GM18508 (cell line): ENCODE data around the gene APCDD1L.
"Not testable (repeated sequence)": the region's sequence is repeated elsewhere in the genome, so short reads cannot be mapped to it uniquely, and the experiment has no call there.

Experiments
- ATAC-seq: cut with Tn5 transposase; IDR thresholded peaks from one replicate; pipeline ENCODE4 v1.9.1; 2021; ENCODE audit warnings: moderate number of reproducible peaks; ENCODE audit not compliant: insufficient read depth, unreplicated experiment

APCDD1L gene

GRCh38 chr20:58446960-58447265, 68.3 kb downstream of the APCDD1L start:
- no peak for ATAC-seq

- no peak for ATAC-seq
Observed at GRCh38 chr20:58446264-58446959, 68.8 kb downstream of the APCDD1L start.

- ATAC-seq: no peak
Observed at GRCh38 chr20:58444746-58445255, 70.4 kb downstream of the APCDD1L start.

- ATAC-seq: no peak
Observed at GRCh38 chr20:58441723-58442122, 73.5 kb downstream of the APCDD1L start.

- ATAC-seq: no peak
Observed at GRCh38 chr20:58440021-58440767, 75.0 kb downstream of the APCDD1L start.

- no peak for ATAC-seq
Observed at GRCh38 chr20:58438970-58439808, 76.0 kb downstream of the APCDD1L start.

GRCh38 chr20:58436868-58437645, 78.1 kb downstream of the APCDD1L start:
- no peak for ATAC-seq

- no peak for ATAC-seq
Observed at GRCh38 chr20:58435237-58435636, 80.0 kb downstream of the APCDD1L start.

GRCh38 chr20:58434326-58434725, 80.9 kb downstream of the APCDD1L start:
- no peak for ATAC-seq

GRCh38 chr20:58433759-58434158, 81.4 kb downstream of the APCDD1L start:
- no peak for ATAC-seq

- ATAC-seq: no peak
Observed at GRCh38 chr20:58433029-58433647, 82.1 kb downstream of the APCDD1L start.

- no peak for ATAC-seq
Observed at GRCh38 chr20:58432186-58432954, 82.8 kb downstream of the APCDD1L start.

GRCh38 chr20:58431134-58431533, 84.1 kb downstream of the APCDD1L start:
- no peak for ATAC-seq

- no peak for ATAC-seq
Observed at GRCh38 chr20:58429303-58429702, 85.9 kb downstream of the APCDD1L start.

- ATAC-seq: no peak
Observed at GRCh38 chr20:58428364-58428763, 86.8 kb downstream of the APCDD1L start.

- ATAC-seq: not testable (repeated sequence)
Observed at GRCh38 chr20:58427571-58427970, 87.6 kb downstream of the APCDD1L start.

- no peak for ATAC-seq
Observed at GRCh38 chr20:58424218-58424969, 90.8 kb downstream of the APCDD1L start.

GRCh38 chr20:58421497-58421850, 93.7 kb downstream of the APCDD1L start:
- no peak for ATAC-seq
